HG02571 (cell line): Measurements from ENCODE around the gene ZNF813.

Experiments used
- ATAC-seq: cut with Tn5 transposase; IDR thresholded peaks from one replicate; pipeline ENCODE4 v1.9.1; 2021; ENCODE audit warnings: mild to moderate bottlenecking, moderate library complexity; ENCODE audit not compliant: unreplicated experiment

The ZNF813 gene

GRCh38 chr19:53519446-53519845 lies 51.9 kb downstream of the ZNF813 start:
- no peak for ATAC-seq

DNA sequence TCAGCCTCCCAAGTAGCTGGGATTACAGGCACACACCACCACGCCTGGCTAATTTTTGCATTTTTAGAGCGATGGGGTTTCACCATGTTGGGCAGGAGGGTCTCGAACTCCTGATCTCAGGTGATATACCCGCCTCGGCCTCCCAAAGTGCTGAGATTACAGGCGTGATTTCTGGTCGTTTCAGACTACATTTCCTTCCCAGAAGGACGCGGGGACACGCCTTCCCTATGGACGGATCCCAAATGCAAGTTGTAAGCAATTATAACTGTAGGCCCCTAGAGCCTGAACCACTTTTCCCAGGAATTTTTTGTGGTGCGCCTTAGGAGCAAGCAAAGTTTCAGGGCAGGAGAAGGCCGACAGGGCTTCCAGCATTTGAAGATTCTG lies 52.6 kb downstream of the ZNF813 start:
- no peak for ATAC-seq

- ATAC-seq, result peak; percentile 96
These were observed 53.2 kb downstream of the ZNF813 start for GRCh38 chr19:53520547-53521372.

DNA sequence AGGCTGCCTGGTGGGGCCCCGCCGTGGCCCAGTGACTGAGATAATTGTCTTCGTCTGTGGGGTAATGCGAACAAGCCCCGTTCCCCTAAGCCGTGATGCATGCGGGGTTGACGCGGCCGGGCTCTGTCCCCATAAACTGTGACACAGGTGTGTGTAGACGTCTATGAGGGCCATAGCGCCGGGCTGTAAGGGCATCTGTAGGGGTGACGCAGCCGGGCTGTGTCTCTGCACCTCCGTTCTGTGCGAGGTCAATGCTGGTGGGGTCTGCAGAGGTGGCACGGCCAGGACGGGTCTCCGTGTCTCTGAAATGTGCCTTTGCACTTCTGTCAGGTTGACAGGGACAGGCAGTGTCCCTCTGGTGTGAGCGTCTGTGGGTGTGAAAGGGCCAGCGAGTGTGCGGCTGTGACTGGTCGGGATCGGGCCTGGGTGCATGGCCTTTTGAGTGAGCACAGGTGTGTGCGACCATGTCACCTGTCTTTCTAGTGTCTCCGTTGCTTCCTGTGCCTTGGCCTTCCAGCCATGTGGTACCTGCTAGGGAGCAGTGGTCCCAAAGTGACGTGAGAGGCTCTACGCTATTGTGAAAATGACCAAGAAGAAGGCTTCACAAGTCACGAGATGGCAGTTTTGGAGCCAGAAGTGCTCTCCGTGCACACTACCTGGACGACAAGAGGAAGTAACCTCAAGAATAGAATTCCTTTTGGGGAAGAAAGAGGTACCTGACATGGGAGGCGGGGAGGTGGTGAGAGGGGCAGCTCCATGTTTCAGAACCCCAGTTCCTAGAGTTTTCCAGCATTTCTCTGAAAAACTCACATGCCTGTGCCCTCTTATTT lies 54.1 kb downstream of the ZNF813 start:
- no peak for ATAC-seq

GRCh38 chr19:53525922-53526321 lies 58.4 kb downstream of the ZNF813 start:
- no peak for ATAC-seq

GRCh38 chr19:53530622-53531021 lies 63.1 kb downstream of the ZNF813 start:
- no peak for ATAC-seq

GRCh38 chr19:53531457-53531856 lies 63.9 kb downstream of the ZNF813 start:
- ATAC-seq, result no peak

DNA sequence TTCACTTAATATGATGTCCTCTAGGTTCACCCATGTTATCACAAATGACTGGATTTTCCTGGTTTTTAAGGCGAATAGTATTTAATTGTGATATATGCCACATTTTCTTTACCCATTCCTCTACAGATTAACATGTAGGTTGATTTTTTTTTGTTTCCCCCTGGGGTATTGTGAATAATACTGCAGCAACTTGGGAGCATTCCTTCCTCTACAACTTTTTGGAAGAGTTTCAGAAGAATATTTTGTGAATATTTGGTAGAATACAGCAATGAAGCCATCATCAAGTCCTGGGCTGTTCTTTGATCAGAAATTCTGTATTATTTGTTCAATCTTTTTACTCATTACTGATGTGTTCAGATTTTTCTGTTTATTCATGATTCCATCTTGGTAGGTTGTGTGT lies 64.8 kb downstream of the ZNF813 start:
- ATAC-seq, result no peak

DNA sequence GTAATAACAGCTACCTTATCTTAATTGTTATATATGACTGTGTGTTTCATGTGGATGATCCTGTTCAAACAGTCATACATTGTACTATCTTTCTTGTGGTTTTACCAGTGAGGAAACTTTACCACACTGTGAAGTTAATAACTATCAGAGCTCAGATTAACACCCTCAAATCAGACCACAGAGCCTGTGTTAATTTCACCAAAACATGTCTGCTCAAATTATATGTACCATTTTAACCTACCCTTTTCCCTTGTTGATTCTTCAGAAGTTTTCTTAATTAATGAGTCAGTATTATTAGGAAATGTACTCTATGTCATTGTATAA lies 68.7 kb downstream of the ZNF813 start:
- no peak for ATAC-seq

DNA sequence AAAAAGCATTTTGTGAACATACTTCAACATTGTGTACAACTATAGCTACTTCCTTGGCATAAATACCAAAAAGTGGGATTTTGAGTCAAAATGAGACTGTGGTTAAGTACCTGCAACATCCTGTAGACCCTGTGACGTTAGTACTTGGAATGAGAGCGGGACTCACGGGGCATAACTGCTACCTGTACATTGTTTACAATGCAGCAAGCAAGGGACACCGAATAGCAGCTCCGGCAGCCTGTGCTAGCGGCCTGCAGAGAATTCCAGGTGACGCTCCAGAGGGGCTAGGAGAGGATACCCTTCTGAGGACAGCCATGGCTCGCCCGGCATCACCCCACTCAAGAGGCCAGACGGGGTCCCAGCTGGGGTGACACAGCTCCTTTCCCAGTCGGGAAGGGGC lies 69.6 kb downstream of the ZNF813 start:
- no peak for ATAC-seq

GRCh38 chr19:53537521-53538377 lies 70.2 kb downstream of the ZNF813 start, which contains the start of gene ZNF331:
Gene ZNF331 (plus strand): TSS chr19:53538145. CDS start chr19:53569377, 31,232 bp downstream.
- peak; percentile 68 for ATAC-seq

DNA sequence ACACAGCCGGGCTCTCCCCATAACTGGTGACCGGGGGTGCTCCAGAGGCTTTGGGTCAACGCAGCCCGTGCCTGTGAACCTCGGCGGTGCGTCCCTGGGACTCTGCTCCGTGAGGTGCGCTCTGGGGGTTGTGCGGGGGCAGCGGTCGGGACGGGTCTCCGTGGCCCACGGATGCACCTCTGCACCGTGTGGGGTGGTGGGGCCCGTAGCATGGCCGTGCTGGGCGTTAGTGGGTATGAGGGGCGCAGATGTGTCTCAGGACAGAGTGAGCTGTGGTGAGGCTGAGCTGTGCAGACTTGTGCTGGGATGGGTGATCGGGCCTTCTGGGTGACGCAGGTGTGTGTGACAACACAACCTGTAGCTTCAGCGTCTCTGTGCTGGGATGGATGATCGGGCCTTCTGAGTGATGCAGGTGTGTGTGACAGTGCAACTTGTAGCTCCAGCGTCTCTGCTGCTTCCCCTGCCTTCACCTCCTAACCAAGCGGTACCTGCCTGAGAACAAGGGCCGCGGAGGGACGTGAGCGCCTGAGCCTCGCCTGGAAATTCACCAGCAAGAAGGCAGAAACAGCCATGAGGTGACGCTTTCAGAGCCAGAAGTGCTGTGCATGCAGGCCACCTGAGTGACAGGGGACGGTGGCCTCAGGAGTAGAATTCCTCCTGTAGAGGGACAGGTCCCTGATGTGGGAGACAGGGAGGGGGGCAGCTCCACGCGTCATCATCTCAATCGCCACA lies 71.0 kb downstream of the ZNF813 start:
- no peak for ATAC-seq

GRCh38 chr19:53540091-53540490 lies 72.6 kb downstream of the ZNF813 start:
- no peak for ATAC-seq

- no peak for ATAC-seq
These were observed 74.4 kb downstream of the ZNF813 start for GRCh38 chr19:53541971-53542370.

DNA sequence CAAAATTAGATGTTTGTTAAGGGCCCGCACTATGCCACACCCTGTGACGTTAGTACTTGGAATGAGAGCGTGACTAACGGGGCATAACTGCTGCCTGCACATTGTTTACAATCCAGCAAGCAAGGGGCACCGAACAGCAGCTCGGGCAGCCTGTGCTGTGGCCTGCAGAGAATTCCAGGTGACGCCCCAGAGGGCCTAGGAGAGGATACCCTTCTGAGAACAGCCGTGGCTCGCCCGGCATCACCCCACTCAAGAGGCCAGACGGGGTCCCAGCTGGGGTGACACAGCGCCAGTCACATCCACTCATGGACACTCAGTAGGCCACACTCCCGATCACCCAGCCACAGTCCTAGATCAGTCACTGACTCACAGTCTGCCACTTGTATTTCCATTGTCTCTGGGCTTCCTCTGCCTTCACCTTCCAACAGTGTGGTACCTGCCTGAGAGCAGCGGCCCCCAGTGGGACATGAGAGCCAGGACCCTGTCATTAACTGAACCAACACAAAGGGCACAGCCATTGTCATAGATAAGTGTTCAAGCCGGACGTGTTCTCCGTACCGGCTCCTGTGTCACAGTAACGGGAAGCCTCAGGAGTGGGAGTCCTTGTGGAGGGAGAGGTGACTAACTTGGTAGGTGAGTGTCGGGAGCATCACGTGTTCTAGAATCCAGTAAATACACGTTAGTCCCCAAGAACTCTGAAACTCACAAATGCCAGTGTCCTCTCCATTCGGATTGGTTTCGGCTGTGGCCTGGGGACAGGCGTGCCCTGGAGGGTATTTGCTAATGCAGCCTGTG lies 77.9 kb downstream of the ZNF813 start:
- ATAC-seq, result no peak
